Trophoblast cell (in vitro differentiated cells and primary cell): ENCODE data around the gene PRAMEF2.
"Not testable (repeated sequence)": the region's sequence is repeated elsewhere in the genome, so short reads cannot be mapped to it uniquely, and the experiment has no call there.

Experiments
- DNase-seq, 2 donors: peaks; one replicate each; pipeline ENCODE4 v3.0.0-alpha.2; 2016
- H2AFZ ChIP-seq: 2 replicates; pipeline ENCODE4 v1.6.1; 2013; ENCODE audit warnings: low read length, moderate library complexity, mild to moderate bottlenecking; ENCODE audit not compliant: insufficient read depth, poor library complexity
- H2AK5ac ChIP-seq: 2 replicates; pipeline ENCODE4 v1.6.1; 2013; ENCODE audit warnings: mild to moderate bottlenecking, low read length
- H2BK120ac ChIP-seq: 2 replicates; pipeline ENCODE4 v1.6.1; 2013; ENCODE audit warnings: low read length, mild to moderate bottlenecking, moderate library complexity; ENCODE audit not compliant: insufficient read depth, poor library complexity
- H2BK12ac ChIP-seq: 2 replicates; pipeline ENCODE4 v1.6.1; 2013; ENCODE audit warnings: mild to moderate bottlenecking, low read length, moderate library complexity
- H2BK5ac ChIP-seq: 2 replicates; pipeline ENCODE4 v1.6.1; 2013; ENCODE audit warnings: low read length, low read depth, moderate library complexity, mild to moderate bottlenecking; ENCODE audit not compliant: poor library complexity
- H3K14ac ChIP-seq: 2 replicates; pipeline ENCODE4 v1.6.1; 2013; ENCODE audit warnings: mild to moderate bottlenecking, low read length
- H3K18ac ChIP-seq: 2 replicates; pipeline ENCODE4 v1.6.1; 2013; ENCODE audit warnings: mild to moderate bottlenecking, low read length
- H3K23ac ChIP-seq: 2 replicates; pipeline ENCODE4 v1.6.1; 2013; ENCODE audit warnings: low read length
- H3K27ac ChIP-seq: 2 replicates; pipeline ENCODE4 v1.5.1; 2013; ENCODE audit warnings: low read depth, mild to moderate bottlenecking, inconsistent platforms, low read length, moderate library complexity
- H3K27me3 ChIP-seq: 2 replicates; pipeline ENCODE4 v1.6.1; 2013; ENCODE audit warnings: inconsistent platforms, mild to moderate bottlenecking, low read length, moderate library complexity; ENCODE audit not compliant: insufficient read depth
- H3K36me3 ChIP-seq, 2 experiments: 1 replicate in 1 of 2; 2 replicates in 1 of 2; pipeline ENCODE4 v1.6.1; 2013; ENCODE audit warnings: low read length in 2 of 2, mild to moderate bottlenecking in 2 of 2, moderate library complexity in 1 of 2; ENCODE audit not compliant: insufficient read depth in 2 of 2, control insufficient read depth in 1 of 2
- H3K4ac ChIP-seq: 2 replicates; pipeline ENCODE4 v1.6.1; 2013; ENCODE audit warnings: low read depth, mild to moderate bottlenecking, low read length, moderate library complexity
- H3K4me1 ChIP-seq, 2 experiments: 1 replicate in 1 of 2; 2 replicates in 1 of 2; pipeline ENCODE4 v1.6.1; 2013; ENCODE audit warnings: low read length in 2 of 2, mild to moderate bottlenecking in 2 of 2, moderate library complexity in 1 of 2; ENCODE audit not compliant: insufficient read depth in 2 of 2, control insufficient read depth in 1 of 2
- H3K4me2 ChIP-seq: 2 replicates; pipeline ENCODE4 v1.6.1; 2013; ENCODE audit warnings: inconsistent platforms, mild to moderate bottlenecking, low read length, moderate library complexity
- H3K4me3 ChIP-seq: 2 replicates; pipeline ENCODE4 v1.5.1; 2013; ENCODE audit warnings: mild to moderate bottlenecking, low read depth, low read length, inconsistent platforms
- H3K79me1 ChIP-seq: one replicate; pipeline ENCODE4 v1.6.1; 2013; ENCODE audit warnings: low read length
- H3K79me2 ChIP-seq: 2 replicates; pipeline ENCODE4 v1.6.1; 2013; ENCODE audit warnings: low read length, mild to moderate bottlenecking; ENCODE audit not compliant: control insufficient read depth, insufficient read depth, poor library complexity
- H3K9ac ChIP-seq: 2 replicates; pipeline ENCODE4 v1.6.1; 2013; ENCODE audit warnings: mild to moderate bottlenecking, low read length
- H3K9me3 ChIP-seq: 2 replicates; pipeline ENCODE4 v1.6.1; 2013; ENCODE audit warnings: low read depth, mild to moderate bottlenecking, control low read depth, inconsistent platforms, low read length; ENCODE audit not compliant: insufficient read depth
- H4K12ac ChIP-seq: 2 replicates; pipeline ENCODE4 v1.6.1; 2013; ENCODE audit warnings: low read depth, mild to moderate bottlenecking, low read length, moderate library complexity
- H4K8ac ChIP-seq: 2 replicates; pipeline ENCODE4 v1.6.1; 2013; ENCODE audit warnings: low read depth, mild to moderate bottlenecking, low read length, moderate library complexity
- H4K91ac ChIP-seq: one replicate; pipeline ENCODE4 v1.6.1; 2013; ENCODE audit warnings: low read depth, mild to moderate bottlenecking, low read length, moderate library complexity
- WGBS: extraction: QIAGEN DNeasy Blood & Tissue Kit; methylation state at CpG from one replicate; pipeline ENCODE4 v1.1.7; 2013; ENCODE audit warnings: missing lambda C conversion rate; ENCODE audit not compliant: insufficient read length, insufficient coverage; ENCODE audit errors: extremely low coverage; 5-methylcytosine and 5-hydroxymethylcytosine counted together

PRAMEF2 gene

GRCh38 chr1:12898170-12898569 lies 41.3 kb downstream of the PRAMEF2 start, which contains the start of gene PRAMEF10:
Gene PRAMEF10 (minus strand): TSS chr1:12898270. CDS start chr1:12895847, 2,423 bp downstream.
- not testable (repeated sequence) for H3K18ac ChIP-seq, H3K9ac ChIP-seq, H4K8ac ChIP-seq, H2BK5ac ChIP-seq, H3K14ac ChIP-seq, H3K9me3 ChIP-seq, H3K79me2 ChIP-seq, H3K4me2 ChIP-seq, H3K4ac ChIP-seq, H2AFZ ChIP-seq, H2BK12ac ChIP-seq, H3K27ac ChIP-seq, H4K91ac ChIP-seq, H3K23ac ChIP-seq, H3K4me1 ChIP-seq, H3K79me1 ChIP-seq, H2AK5ac ChIP-seq, H4K12ac ChIP-seq, DNase-seq, H3K27me3 ChIP-seq, H2BK120ac ChIP-seq, H3K4me3 ChIP-seq, H3K36me3 ChIP-seq
- no CpG with 5 or more reads among the region's 1 CpG for WGBS

GRCh38 chr1:12899186-12899585 lies 42.3 kb downstream of the PRAMEF2 start:
- H3K18ac ChIP-seq, H4K12ac ChIP-seq, H3K36me3 ChIP-seq, H3K4ac ChIP-seq, H2BK12ac ChIP-seq, H3K9me3 ChIP-seq, H3K23ac ChIP-seq, DNase-seq, H3K14ac ChIP-seq, H3K27ac ChIP-seq, H3K79me2 ChIP-seq, H2AFZ ChIP-seq, H2BK5ac ChIP-seq, H3K27me3 ChIP-seq, H3K4me1 ChIP-seq, H3K4me3 ChIP-seq, H3K79me1 ChIP-seq, H3K9ac ChIP-seq, H3K4me2 ChIP-seq, H4K8ac ChIP-seq, H2BK120ac ChIP-seq, H2AK5ac ChIP-seq, H4K91ac ChIP-seq: not testable (repeated sequence)

- H4K8ac ChIP-seq, H2AK5ac ChIP-seq, H2BK5ac ChIP-seq, H3K4ac ChIP-seq, H3K14ac ChIP-seq, H3K79me2 ChIP-seq, DNase-seq, H3K9ac ChIP-seq, H3K4me2 ChIP-seq, H3K36me3 ChIP-seq, H3K27ac ChIP-seq, H3K23ac ChIP-seq, H4K91ac ChIP-seq, H3K79me1 ChIP-seq, H3K27me3 ChIP-seq, H3K4me1 ChIP-seq, H2BK12ac ChIP-seq, H3K18ac ChIP-seq, H4K12ac ChIP-seq, H3K4me3 ChIP-seq, H3K9me3 ChIP-seq, H2BK120ac ChIP-seq, H2AFZ ChIP-seq: not testable (repeated sequence)
- no CpG with 5 or more reads among the region's 5 CpGs for WGBS
Measured at GRCh38 chr1:12903793-12904572, 47.1 kb downstream of the PRAMEF2 start.
